ENCODE measurements around the gene HHEX.

- TF ChIP-seq CTCF (IDR thresholded peaks at IDR 0.05) (no peak), POLR2A (IDR thresholded peaks at IDR 0.05) (no peak)
These were observed 40.1 kb downstream of the HHEX start for GRCh38 chr10:92729886-92730285.

All from heart left ventricle (tissue), 13 donors.